ENCODE results near the gene DYRK3.

DYRK3 gene

DNA sequence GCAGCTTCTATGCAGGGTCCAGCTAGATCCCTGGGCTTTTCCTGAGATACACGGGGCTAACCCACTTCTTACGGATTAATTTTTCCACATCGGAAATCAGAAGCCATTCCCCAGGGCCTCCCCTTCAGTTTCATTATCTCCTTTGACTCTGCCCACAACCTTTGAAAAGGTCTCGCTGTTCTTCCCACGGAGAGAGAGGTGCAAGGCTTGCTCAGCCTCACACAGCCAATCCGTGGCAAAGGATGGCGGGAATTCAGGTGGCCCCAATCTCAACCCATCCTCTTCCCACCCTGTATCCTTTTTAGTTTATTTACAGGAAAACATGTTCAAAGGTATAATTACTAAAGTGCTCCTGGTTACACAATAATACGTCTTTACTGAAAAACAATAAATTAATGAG, 48.7 kb downstream of the DYRK3 start:
- no peak for DNase-seq (ENCODE audit: low spot score)

DNA sequence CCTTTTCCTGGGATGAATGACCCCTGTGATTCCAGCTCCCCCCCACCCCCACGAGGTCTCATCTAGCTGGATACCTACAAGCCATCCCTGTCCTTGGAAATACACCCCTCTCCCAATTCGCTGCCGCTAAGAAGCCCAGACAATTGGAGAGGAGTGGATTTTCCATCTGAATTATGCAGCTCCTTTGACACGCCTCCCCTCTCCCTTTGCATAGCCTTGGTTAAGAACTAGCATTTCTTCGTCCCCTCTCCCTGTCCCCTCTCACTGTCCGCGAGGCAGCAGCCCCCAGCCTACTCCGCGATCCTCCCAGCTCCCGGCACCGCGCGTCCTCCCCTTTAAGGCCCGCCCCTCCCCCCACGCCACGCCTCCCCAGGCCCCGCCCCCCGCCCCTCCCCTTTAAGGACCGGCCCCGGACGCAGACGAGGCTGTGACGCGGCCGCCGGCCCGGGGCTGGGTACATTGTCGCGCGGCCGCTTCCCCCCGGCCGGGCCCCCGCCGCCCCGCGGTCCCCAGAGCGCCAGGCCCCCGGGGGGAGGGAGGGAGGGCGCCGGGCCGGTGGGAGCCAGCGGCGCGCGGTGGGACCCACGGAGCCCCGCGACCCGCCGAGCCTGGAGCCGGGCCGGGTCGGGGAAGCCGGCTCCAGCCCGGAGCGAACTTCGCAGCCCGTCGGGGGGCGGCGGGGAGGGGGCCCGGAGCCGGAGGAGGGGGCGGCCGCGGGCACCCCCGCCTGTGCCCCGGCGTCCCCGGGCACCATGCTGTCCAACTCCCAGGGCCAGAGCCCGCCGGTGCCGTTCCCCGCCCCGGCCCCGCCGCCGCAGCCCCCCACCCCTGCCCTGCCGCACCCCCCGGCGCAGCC, 49.4 kb downstream of the DYRK3 start, which contains the start of gene MAPKAPK2:
TSS of gene MAPKAPK2 (plus strand) at position 428 of the 856 bp plus-strand sequence. CDS start at position 753, 325 bp downstream.
- DNase-seq (ENCODE audit: low spot score), result peak; percentile 96

DNA sequence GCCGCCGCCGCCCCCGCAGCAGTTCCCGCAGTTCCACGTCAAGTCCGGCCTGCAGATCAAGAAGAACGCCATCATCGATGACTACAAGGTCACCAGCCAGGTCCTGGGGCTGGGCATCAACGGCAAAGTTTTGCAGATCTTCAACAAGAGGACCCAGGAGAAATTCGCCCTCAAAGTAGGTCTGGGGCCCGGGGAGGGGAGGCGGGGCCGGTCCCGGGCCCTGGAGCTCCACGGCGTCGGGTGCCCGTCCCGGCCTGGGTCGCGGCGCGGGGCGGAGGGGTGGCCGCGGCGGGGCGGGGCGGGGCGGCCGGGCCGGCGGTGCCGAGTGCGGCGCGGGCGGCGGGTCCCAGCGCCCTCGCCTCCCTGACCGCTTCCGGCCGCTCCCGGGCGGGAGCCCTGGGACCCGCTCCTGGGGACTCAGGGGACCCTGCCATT, 50.0 kb downstream of the DYRK3 start:
- DNase-seq (ENCODE audit: low spot score), result peak; percentile 54

DNA sequence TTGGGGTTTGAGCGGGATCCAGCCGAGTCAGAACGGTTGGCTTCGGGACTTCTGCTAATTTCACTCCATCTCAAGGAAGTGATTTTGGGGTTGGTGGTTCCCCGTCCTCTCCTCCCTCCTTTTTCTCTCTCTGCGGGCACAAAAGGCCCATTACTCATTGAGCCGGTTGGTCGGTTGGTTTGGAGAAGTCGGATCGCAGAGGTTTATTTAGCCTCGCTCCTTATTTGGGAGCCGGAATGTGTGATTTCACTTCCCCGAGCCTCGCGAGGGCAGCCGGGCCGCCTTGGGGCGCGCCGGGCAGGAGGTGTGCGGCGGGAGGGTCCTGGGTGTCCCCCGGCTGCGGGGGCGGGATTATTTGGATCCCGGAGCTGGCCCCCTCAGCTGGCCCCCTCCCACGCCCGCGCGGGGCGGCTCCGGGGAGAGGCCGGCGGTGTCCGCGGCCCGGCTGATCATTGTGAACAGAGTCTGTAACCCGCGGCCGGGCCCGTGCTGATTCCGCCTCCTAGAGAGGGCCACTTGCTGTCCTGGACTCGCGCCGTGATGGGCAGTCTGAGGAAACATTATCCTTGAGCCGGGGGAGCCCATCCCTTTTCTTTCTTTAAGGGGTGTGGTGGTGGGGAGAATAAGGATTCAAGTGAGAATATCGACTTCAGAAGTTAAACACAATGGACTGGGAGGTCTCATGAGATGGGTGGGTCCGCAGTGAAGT, 50.6 kb downstream of the DYRK3 start:
- peak; percentile 70 for DNase-seq (ENCODE audit: low spot score)

DNA sequence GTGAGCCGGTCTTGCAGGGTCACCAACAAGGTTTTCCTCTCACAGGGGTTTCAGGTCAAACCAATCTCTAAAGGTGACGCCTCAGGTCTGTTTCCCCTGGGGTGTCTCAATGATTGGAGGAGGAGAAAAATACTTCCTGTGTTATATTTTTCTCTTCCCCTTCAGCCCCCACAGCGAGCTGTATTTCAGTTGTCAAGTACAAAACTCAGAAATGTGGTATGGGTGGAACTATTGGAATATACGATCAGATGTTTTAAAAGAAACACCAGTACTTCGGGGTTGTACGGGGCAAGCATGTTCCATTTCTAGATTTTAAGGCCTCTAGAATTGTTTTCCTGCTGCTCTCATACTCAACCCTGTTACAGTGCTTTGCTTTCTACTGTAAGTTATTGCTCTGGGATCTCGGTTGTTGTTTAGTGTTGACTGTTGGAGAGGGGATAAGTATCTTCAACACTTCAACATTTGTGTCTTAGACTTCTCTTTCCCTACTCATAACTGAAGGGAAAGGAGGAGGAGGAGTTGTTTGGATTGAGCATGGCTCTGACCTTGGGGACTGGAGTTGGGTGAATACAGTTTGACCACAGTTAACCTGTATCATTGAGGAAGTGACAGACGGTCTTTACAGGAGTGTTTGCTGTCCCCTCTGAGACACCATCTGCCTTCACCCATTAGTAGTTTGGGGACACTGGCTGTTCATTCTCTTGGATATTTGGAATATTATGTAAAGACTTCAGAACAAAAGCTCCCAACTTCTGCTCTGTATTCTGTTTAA, 51.3 kb downstream of the DYRK3 start:
- no peak for DNase-seq (ENCODE audit: low spot score)

DNA sequence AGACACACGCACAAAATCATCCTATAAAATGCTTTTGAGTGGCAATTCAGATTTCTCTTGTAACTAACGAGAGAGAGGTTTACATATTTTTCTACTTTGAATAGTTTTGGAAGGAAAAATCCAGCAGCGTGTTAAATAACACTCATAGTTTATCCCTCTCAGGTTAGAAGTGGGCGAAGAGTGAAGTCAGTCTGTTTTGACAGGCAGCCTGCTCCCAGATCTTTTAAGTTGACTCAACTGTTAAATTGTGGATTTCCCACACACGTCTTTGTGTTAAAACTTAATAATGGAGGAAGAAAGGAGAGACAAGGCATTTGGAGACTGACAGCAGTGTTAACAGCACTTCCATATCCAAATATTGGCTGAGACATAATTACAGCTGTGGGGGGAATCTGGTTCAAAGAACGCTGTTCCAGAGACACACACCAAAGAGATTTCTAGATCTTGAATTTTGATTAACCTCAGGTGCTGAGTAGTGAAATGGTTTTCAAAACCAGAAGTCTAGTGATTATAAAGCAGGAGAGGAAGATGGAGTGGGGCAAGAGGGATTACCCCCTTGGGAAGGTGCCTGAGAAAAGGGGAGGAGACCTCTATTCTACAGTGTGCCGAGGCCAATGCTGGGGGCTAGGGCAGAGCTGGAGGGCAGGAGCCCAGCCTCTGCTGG, 52.0 kb downstream of the DYRK3 start:
- DNase-seq (ENCODE audit: low spot score), result no peak

DNA sequence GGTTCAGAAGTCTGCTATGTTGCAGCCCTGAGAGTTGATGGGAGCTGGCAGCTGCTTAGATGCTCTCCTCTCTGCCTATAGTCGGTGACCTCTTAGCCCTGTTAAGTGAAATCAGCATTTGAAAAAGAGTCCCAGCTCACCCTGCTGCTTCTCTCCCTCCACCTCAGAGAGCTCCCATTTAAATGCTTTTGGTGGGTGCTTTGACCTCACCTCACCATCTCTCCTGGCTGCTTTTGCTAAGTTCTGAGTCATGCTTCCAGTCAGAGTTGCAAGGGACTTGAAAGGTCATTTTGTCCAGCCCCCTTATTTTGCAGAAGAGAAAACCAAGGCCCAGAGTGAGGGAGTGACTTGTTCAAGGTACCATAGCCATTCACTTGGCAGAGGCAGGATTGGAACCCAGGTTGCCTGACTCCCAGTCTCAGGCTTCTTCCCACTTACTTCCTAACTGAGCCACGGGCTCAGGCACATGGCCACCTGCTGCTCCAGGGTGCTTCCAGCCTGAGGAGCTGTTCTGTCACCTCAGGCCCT, 52.6 kb downstream of the DYRK3 start:
- no peak for DNase-seq (ENCODE audit: low spot score)

DNA sequence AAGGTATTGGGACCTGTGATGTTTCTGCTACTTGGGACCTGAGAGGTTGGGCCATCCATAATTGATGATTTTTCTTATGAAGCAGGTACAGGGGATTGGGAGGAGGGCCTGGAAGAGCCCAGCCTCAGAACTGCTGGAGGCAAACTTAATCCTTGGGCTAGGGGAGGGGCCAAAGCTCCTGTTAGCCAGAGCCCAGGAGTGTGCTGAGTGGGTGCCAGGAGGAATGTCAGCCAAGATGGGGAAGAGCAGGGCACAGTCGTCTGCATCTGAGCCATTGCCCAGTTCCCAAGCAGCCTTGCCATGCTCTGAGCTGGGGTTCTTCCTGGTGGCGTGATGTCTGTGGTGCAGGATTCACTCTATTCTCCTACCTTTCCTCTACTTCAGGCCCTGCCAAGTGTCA, 55.2 kb downstream of the DYRK3 start:
- no peak for DNase-seq (ENCODE audit: low spot score)

DNA sequence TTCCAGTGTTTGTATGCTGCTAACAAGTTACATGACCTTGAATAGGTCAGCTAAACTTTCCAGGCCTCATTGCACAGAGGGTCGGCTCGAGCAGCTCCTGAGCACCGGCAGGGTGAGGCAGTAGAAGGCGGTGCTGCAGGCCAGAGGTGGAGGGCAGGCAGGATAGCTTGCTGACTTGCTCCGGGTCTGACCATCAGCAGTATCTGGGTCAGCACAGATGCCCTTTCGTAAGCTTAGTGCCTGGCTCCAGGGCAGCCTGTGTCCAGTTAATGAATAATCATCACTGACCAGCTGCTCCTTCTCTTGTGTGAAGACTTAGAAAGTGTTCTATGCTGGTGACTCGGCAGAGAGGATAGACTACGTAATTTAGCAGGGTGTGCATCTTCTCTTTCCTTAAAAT, 56.3 kb downstream of the DYRK3 start:
- no peak for DNase-seq (ENCODE audit: low spot score)

DNA sequence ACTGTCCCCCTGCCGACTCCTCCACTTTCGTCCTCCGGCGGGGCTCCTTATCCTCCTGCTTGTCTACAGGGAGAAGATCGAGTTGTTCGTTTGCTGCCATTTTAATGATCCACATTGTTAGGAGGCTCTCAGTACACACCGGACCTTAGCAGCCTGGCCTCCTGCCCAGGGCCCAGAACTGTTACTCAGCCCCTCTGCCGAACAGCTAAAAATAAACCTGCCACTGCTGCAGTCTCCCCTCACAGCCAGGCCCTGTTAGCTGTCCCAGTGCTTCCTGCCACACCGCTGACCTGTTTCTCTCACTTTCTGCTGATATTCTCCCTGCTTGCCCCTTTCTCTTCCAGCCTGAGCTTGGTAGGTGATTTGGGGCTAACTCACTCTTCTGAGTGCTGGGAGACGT, 57.7 kb downstream of the DYRK3 start:
- peak; percentile 73 for DNase-seq (ENCODE audit: low spot score)

DNA sequence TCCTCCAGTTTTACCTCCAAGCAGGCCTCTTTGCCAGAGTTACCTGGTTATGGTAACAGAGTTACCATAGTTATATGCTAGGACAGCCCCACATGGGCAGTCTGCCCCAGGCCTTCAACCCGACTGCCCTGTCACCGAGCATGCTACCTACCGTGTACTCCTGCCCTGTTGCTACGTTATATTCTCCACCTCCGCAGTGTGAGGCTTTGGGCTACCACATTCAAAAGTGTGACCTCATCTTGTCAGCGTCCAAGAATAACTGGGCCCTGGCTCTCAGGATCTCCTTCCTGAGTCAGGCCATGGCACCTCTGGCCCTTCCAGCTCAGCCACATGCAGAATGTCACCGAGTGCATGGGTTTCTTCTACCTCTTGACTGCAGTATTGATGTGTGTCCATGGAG, 58.3 kb downstream of the DYRK3 start:
- DNase-seq (ENCODE audit: low spot score), result no peak

DNA sequence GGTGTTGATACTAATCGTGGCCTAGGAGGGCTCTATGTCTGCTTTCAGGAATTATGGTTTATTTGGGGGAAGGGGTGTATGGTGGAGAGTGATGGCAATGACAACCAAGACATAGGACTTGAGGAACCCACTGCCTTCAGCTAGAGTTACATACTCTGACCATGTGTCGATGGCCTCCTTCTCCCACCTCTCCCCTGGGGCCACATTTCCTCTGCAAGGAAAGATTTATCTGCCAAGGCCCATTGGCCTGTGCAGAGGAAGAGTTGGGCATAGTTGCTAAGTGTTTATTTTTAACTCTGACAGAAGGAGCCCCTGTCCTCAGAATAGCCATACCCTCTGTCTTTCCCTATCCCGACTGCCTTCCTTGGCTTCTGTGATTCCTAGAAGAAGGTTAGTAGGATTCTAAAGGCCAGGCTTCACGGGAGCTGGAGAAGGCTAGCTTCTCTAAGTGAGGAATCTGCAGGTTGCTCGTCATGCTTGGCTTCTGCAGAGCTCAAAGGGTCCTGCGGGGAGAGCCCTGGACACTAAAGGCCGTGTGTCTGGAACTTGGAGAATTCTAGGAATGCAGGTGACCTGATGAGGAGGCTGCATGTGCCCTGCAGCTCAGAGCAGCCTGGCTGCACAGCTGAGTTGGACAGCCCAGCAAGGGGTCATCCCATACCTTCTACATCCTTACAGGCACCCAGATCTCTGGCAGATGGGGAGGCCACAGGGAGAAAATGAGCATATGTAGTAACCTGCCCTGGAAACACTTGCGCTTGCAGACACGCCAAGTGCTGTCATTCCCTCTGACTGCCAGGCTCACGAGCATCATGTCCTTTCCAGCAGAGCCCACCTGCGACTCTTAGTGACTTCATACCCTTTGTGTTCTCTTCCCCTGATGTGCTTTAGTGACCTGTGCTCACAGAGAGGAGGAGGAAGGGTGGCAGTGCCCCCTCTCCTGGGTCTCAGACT, 59.1 kb downstream of the DYRK3 start:
- DNase-seq (ENCODE audit: low spot score), result no peak

DNA sequence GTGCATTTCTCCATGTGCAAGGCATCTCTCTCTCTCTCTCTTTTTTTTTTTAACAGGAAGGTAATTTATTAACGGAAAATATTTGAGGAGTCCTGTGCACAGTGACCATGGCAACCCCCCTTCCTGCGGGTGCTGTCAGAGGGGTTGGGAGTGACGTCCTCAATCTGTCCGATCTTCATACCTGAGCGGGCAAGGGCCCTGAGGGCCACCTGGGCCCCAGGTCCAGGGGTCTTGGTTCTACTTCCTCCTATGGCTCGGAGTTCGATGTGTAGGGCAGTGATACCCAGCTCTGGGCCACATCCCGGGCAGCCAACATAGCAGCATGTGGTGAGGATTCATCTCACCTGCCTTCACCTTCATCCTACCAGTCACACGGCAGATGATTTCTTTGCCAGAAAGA, 60.4 kb downstream of the DYRK3 start:
- no peak for DNase-seq (ENCODE audit: low spot score)

DNA sequence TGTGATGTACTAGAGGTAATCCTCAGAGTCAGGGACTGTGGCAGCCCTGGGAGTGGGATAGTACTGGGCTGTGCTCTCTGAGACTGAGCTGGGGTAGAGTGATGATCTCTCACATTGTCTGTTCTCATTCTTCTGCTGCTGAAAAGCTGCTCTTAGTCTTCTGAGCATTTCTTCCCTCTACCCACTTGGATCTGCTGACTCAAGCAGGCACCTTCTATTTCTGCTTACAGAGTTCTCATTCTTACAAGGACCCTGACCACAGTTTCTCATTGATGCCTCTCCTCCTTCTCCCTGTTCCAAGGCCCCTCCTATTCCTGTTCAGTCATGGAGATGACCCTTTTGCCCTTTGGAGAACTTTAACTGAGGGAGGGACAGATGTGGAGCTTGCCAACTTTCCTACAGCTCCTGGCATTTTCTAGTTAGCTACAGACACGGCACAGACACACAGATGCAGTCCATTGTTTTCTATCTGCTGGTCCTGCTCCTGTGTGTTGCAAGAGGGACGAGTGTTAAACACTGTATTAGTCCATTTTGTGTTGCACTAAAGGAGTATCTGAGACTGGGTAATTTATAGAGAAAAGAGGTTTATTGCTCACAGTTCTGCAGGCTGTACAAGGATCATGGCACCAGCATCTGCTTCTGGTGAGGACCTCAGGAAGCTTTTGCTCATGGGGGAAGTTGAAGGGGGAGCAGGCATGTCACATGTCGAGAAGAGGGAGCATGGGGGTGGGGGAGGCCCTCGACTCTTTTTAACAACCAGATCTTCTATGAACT, 61.7 kb downstream of the DYRK3 start:
- no peak for DNase-seq (ENCODE audit: low spot score)

DNA sequence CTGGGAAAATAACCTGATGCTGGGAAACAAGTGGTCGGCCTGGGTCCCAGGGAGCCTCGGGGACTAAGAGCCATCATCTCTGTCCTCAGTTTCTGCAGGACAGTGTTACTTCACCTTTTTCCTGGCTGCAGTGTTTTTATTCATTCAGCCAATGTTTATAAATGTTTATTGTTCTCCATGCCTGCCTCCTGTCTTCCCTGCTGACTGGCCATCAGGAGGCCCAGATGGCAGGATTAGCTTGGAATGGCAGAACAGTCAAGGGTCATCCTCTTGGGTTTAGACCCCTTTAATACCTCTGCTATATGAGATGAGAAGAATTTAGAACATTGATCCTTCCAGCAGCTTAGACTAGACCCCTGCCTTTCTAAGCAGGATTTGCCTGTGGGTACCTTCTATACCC, 62.7 kb downstream of the DYRK3 start:
- no peak for DNase-seq (ENCODE audit: low spot score)

Data from AG08395 (cell line).